ENCODE measurements around the gene RPS4Y1. TPM values are rescaled to one million over a fixed set of nuclear protein-coding genes. Genes with fewer than 3 reads are reported as not detected.
"Not testable (repeated sequence)": the region's sequence is repeated elsewhere in the genome, so short reads cannot be mapped to it uniquely, and the experiment has no call there.

RPS4Y1 gene
- total and polyA plus RNA-seq, 11 donors, result 158 to 334 (median 188) TPM; not detected in 5

- no peak overlapping the region for H3K27ac ChIP-seq
- no peak for ATAC-seq
These were observed 19.1 kb downstream of the RPS4Y1 start for GRCh38 chrY:2860511-2860910.

GRCh38 chrY:2866581-2866980, 25.2 kb downstream of the RPS4Y1 start:
- no peak for TF ChIP-seq POLR2A (IDR thresholded peaks at IDR 0.05)
- TF ChIP-seq CTCF (IDR thresholded peaks at IDR 0.05), result no peak
- H3K4me1 ChIP-seq, result no peaks in the 10 kb centered on the region
- ATAC-seq, result no peak
- DNase-seq, result no peak
- 30 to 33% methylated on average over 2 of the region's 2 CpGs; no CpG with 5 or more reads in 2 of the 4 donors for WGBS, 4 donors
- no peak overlapping the region for H3K27ac ChIP-seq
- intact Hi-C loops (cut with DNase I), result no loop called here
- H3K9me3 ChIP-seq, result no peaks in the 10 kb centered on the region
- H3K27me3 ChIP-seq, result no peaks in the 10 kb centered on the region
- no peak overlapping the region for H3K4me3 ChIP-seq
- H3K36me3 ChIP-seq, result peaks cover 0 to 54% (median 0%) of the 10 kb centered on the region in 9 donors

More at GRCh38 chrY:2860511-2860910, 19.1 kb downstream of the RPS4Y1 start:
- Histone ChIP-seq H3K4me1 (peaks cover 0 to 6% (median 0%) of the 10 kb centered on the region in 12 donors), H3K36me3 (peaks cover 0 to 71% (median 0%) of the 10 kb centered on the region in 9 donors), H3K27me3 (no peaks in the 10 kb centered on the region), H3K4me3 (no peak overlapping the region), H3K9me3 (no peaks in the 10 kb centered on the region)
- no peak for DNase-seq
- intact Hi-C loops (cut with DNase I), result no loop called here
- WGBS, 4 donors, result 71 to 72% methylated on average over 2 of the region's 2 CpGs; no CpG with 5 or more reads in 2 of the 4 donors
- no peak for TF ChIP-seq CTCF (IDR thresholded peaks at IDR 0.05)
- TF ChIP-seq POLR2A (IDR thresholded peaks at IDR 0.05), result no peak

GRCh38 chrY:2867469-2867868, 26.1 kb downstream of the RPS4Y1 start:
- intact Hi-C loops (cut with DNase I), result no loop called here
- no peak overlapping the region for H3K27ac ChIP-seq
- no peaks in the 10 kb centered on the region for H3K4me1 ChIP-seq
- TF ChIP-seq CTCF (IDR thresholded peaks at IDR 0.05) (no peak), POLR2A (IDR thresholded peaks at IDR 0.05) (no peak)
- no peak overlapping the region for H3K4me3 ChIP-seq
- peak in 3 of 5 donors; percentile 10 to 40 (median 17) for DNase-seq
- ATAC-seq, result peak in 2 of 4 donors; percentile 81
- 77 to 81% methylated on average over 8 of the region's 8 CpGs; no CpG with 5 or more reads in 2 of the 4 donors for WGBS, 4 donors
- H3K9me3 ChIP-seq, result no peaks in the 10 kb centered on the region
- no peaks in the 10 kb centered on the region for H3K27me3 ChIP-seq
- peaks cover 0 to 49% (median 0%) of the 10 kb centered on the region in 9 donors for H3K36me3 ChIP-seq

- Histone ChIP-seq H3K9me3 (no peaks in the 10 kb centered on the region), H3K27ac (no peak overlapping the region), H3K4me1 (no peaks in the 10 kb centered on the region), H3K36me3 (peaks cover 0 to 42% (median 0%) of the 10 kb centered on the region in 9 donors), H3K27me3 (no peaks in the 10 kb centered on the region), H3K4me3 (no peak overlapping the region)
- no peak for DNase-seq
- intact Hi-C loops (cut with DNase I), result no loop called here
- no peak for ATAC-seq
- WGBS, 4 donors, result 92 to 95% methylated on average over 8 of the region's 8 CpGs; no CpG with 5 or more reads in 2 of the 4 donors
- no peak for TF ChIP-seq CTCF (IDR thresholded peaks at IDR 0.05)
These were observed 26.7 kb downstream of the RPS4Y1 start for GRCh38 chrY:2868035-2868607.

GRCh38 chrY:2872234-2872633, 30.8 kb downstream of the RPS4Y1 start:
- ATAC-seq, result not testable (repeated sequence)

More at GRCh38 chrY:2872234-2872633, 30.8 kb downstream of the RPS4Y1 start:
- H3K36me3 ChIP-seq; H3K27me3 ChIP-seq; H3K27ac ChIP-seq; intact Hi-C loops (cut with DNase I); H3K4me3 ChIP-seq; H3K9me3 ChIP-seq; DNase-seq; H3K4me1 ChIP-seq: not testable (repeated sequence)
- 94 to 96% methylated on average over 9 of the region's 9 CpGs; no CpG with 5 or more reads in 2 of the 4 donors for WGBS, 4 donors

All from heart left ventricle (tissue), 16 donors.